Calu3 (cell line): Measurements from ENCODE around the gene MARK2. TPM values are rescaled to one million over a fixed set of nuclear protein-coding genes. Genes with fewer than 3 reads are reported as not detected.

Source experiments
- BruUV-seq: library from RNA; stranded (reverse); fragments of 400-500 nt; replicated peaks from 2 replicates; lab custom pipeline; 2021; lab: Mats Ljungman, UMichigan
- CTCF ChIA-PET: fragments of 300-600 bp; sonication (Branson Sonifier 250); formaldehyde crosslinking; loops from one replicate; lab custom pipeline; 2022; ENCODE audit warnings: antibody characterized with exemption; lab: Charles Lee
- DNase-seq: peaks from one replicate; pipeline ENCODE4 v3.0.0; 2022
- H3K27ac Mint-ChIP-seq: one replicate; pipeline ENCODE4 v1.8.0; 2022; ENCODE audit warnings: mixed read lengths; ENCODE audit not compliant: unreplicated experiment
- H3K27me3 Mint-ChIP-seq: one replicate; pipeline ENCODE4 v1.8.0; 2022; ENCODE audit warnings: mixed read lengths; ENCODE audit not compliant: unreplicated experiment
- H3K36me3 Mint-ChIP-seq: one replicate; pipeline ENCODE4 v1.8.0; 2022; ENCODE audit warnings: mild to moderate bottlenecking, moderate library complexity, mixed read lengths; ENCODE audit not compliant: insufficient read depth, unreplicated experiment
- H3K4me1 Mint-ChIP-seq: one replicate; pipeline ENCODE4 v1.8.0; 2022; ENCODE audit warnings: mild to moderate bottlenecking, low read depth, mixed read lengths; ENCODE audit not compliant: unreplicated experiment
- H3K4me3 Mint-ChIP-seq: one replicate; pipeline ENCODE4 v1.8.0; 2022; ENCODE audit warnings: mild to moderate bottlenecking, low read depth, moderate library complexity, mixed read lengths; ENCODE audit not compliant: unreplicated experiment
- H3K9me3 Mint-ChIP-seq: one replicate; pipeline ENCODE4 v1.8.0; 2022; ENCODE audit warnings: low read depth, mixed read lengths; ENCODE audit not compliant: unreplicated experiment
- intact Hi-C: fragments of 100-400 bp; cut with micrococcal nuclease; formaldehyde crosslinking; loops from one replicate; pipeline ENCODE4 v1.10.0; 2022; ENCODE audit not compliant: unreplicated experiment
- total RNA-seq: library from RNA; stranded (reverse); gene quantifications from 2 replicates; pipeline ENCODE4 v1.2.3, GENCODE V29; 2022
- TF ChIP-seq, protein P1 (sequence below): fragments of 200-600 bp; IDR thresholded peaks from one replicate; pipeline ENCODE4 v1.8.0; 2022; ENCODE audit warnings: antibody characterized with exemption; ENCODE audit not compliant: unreplicated experiment

The MARK2 gene
- total RNA-seq, 1 experiment from 2014 or later: 63.1 TPM

DNA sequence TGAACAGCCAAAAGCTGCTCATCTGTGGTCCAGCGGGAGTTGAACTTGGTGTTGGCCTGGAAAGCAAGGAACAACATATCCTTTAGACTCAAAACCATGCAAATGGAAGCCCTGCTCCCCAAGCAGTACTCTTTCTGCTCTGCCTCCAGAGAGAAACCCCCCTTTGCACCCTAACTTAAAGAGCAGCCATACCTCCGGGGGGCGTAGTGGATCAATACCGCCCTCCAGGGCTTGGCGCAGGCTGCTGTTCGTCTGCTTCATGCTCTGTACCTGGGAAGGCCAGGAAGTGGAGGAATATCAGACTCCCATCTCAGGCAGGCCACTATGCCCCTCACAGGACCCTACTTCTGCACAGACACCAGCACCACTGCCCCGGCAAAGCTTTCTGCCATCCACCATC is 73.8 kb downstream of the MARK2 start:
- Mint-ChIP-seq H3K4me1 (no peaks in the 10 kb centered on the region), H3K4me3 (no peak overlapping the region), H3K27me3 (peaks cover 31% of the 10 kb centered on the region), H3K36me3 (peaks cover 25% of the 10 kb centered on the region), H3K27ac (no peak overlapping the region), H3K9me3 (no peaks in the 10 kb centered on the region)
- no TSS peak for BruUV-seq
- intact Hi-C loops: no loop called here
- TF ChIP-seq, protein P1, sequence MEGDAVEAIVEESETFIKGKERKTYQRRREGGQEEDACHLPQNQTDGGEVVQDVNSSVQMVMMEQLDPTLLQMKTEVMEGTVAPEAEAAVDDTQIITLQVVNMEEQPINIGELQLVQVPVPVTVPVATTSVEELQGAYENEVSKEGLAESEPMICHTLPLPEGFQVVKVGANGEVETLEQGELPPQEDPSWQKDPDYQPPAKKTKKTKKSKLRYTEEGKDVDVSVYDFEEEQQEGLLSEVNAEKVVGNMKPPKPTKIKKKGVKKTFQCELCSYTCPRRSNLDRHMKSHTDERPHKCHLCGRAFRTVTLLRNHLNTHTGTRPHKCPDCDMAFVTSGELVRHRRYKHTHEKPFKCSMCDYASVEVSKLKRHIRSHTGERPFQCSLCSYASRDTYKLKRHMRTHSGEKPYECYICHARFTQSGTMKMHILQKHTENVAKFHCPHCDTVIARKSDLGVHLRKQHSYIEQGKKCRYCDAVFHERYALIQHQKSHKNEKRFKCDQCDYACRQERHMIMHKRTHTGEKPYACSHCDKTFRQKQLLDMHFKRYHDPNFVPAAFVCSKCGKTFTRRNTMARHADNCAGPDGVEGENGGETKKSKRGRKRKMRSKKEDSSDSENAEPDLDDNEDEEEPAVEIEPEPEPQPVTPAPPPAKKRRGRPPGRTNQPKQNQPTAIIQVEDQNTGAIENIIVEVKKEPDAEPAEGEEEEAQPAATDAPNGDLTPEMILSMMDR: no peak
- CTCF ChIA-PET: no interaction called here
- no peak for DNase-seq

DNA sequence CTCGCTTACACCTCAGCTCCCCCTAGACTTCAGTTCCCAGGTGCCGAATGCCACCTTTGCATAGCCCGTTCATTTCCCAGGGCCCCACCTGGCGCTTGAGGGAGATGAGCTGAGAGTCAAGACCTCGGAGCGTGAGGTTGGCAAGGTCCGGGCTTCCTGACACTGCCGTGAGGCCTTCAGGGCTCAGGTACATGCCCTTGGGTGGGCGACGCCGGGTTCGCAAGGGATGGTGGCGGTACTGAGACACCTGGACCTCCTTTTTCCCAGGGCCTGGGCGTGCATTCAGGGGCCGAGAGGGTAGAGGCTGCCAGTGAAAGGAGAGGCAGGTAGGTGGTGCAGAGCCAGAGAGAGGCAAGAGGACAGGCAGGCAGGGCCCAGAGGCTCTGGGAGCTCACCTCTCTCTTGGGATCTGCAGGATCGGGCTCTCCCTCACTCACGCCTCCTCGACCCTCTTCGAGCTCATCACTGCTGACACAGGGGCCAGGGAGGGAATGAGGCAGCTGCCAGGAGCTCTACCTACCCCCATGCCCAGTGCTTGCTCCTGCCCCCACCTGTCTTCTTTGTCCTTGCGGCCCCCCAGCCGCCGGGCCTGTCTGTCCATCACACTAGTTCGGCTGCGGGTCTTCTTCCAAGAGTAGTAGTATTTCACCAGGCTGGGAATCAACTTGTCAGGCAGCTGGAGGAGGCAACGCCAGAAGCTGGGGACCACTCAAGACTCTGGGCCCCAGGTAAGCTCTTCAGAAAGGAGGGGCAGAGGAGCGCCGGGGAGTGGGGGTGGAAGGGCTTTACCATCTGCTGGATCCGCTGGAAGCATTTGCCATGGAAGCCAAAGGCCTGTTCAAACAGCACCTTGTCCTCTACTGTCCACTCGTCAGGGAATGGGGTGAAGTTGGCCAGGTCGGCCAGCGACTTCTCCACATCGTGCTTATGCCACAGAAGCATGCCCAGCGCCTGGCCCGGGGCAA is 75.2 kb downstream of the MARK2 start:
- Mint-ChIP-seq H3K36me3 (peaks cover 30% of the 10 kb centered on the region), H3K27ac (no peak overlapping the region), H3K27me3 (peaks cover 46% of the 10 kb centered on the region), H3K4me3 (no peak overlapping the region), H3K9me3 (no peaks in the 10 kb centered on the region), H3K4me1 (peaks cover 8% of the 10 kb centered on the region)
- TF ChIP-seq, protein P1: no peak
- CTCF ChIA-PET: interaction anchor here (0.6 kb wide), 2 partner anchors 98 to 1657 kb away, joined by 3 read pairs; no protein-coding TSS in a partner anchor
- intact Hi-C loops: no loop called here
- no peak for DNase-seq
- BruUV-seq: no TSS peak

DNA sequence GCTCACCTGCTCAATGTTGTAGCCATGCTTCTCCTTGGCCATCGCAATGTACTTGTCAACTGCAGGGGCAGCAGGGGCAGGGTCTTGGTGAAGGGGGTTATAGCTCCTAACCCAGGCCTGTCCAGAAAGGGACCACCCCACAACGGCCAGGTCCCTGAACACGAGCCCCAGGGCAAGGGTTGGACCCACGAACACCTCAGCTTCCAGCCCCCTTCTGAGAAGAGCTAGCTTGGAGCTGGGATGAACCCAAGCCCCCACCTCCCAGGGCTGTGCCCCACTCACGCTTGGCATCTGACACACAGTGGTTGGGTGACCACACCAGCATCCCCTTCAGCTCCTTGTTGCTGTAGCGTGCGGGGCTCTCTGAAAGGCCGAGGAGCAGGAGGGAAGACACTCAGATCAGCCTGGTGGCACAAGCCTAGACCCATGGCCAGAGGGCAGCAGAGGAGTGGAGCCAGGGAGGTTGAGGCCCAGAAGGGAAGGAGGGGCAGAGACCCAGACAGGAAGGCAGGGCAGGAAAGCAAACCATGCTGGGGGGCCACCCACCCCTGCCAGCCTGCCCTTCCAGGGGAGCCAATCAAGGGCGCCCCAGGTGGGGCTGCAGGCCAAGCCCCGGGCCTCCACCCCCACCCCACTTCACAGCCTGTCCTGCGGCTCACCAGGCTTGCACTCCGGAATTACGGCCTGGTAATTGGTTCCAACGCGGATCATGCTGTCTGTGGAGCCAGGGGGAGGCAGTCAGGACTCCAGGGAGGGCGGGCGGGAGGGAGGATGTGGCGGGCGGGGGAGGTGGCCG is 76.2 kb downstream of the MARK2 start:
- Mint-ChIP-seq H3K27ac (no peak overlapping the region), H3K9me3 (no peaks in the 10 kb centered on the region), H3K36me3 (peaks cover 30% of the 10 kb centered on the region), H3K4me1 (peaks cover 8% of the 10 kb centered on the region), H3K4me3 (no peak overlapping the region), H3K27me3 (peaks cover 47% of the 10 kb centered on the region)
- CTCF ChIA-PET: interaction anchor here (0.6 kb wide), 1 partner anchor 43 kb away, joined by 3 read pairs; no protein-coding TSS in a partner anchor
- BruUV-seq: no TSS peak
- TF ChIP-seq, protein P1: no peak
- intact Hi-C loops: no loop called here
- no peak for DNase-seq
